ENCODE data around the gene PALD1. TPM values are rescaled to one million over a fixed set of nuclear protein-coding genes. Genes with fewer than 3 reads are reported as not detected.
A peak's percentile ranks its signal among the peaks of the same experiment; 100 is the strongest.

The PALD1 gene
- total and polyA plus RNA-seq, 8 donors, result 2.2 to 15.1 (median 3.9) TPM

DNA sequence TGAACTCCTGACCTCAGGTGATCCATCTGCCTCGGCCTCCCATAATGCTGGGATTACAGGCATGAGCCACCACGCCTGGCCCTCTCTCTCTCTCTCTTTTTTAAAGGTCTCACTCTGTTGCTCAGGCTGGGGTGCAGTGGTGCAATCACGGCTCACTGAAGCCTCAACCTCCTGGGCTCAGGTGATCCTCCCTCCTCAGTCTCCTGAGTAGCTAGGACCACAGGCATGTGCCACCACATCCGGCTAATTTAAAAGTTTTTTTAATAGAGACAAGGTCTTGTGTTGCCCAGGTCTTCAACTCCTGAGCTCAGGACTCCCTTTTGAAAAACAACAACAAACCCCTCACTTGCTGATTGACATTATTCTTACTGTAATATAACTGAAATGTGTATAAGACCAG lies 11.6 kb downstream of the PALD1 start:
- FAIRE-seq (no peak), DNase-seq (no peak), ATAC-seq (no peak)
- intact Hi-C loops (cut with DNase I), result no loop called here
- Histone ChIP-seq H3K4me1 (no peaks in the 10 kb centered on the region), H3K36me3 (no peaks in the 10 kb centered on the region), H3K27ac (no peak overlapping the region), H3K9me3 (no peaks in the 10 kb centered on the region), H3K4me3 (no peak overlapping the region), H3K27me3 (no peaks in the 10 kb centered on the region)
- 78 to 86% methylated on average over 4 of the region's 4 CpGs for WGBS, 2 donors
- TF ChIP-seq, protein P1, sequence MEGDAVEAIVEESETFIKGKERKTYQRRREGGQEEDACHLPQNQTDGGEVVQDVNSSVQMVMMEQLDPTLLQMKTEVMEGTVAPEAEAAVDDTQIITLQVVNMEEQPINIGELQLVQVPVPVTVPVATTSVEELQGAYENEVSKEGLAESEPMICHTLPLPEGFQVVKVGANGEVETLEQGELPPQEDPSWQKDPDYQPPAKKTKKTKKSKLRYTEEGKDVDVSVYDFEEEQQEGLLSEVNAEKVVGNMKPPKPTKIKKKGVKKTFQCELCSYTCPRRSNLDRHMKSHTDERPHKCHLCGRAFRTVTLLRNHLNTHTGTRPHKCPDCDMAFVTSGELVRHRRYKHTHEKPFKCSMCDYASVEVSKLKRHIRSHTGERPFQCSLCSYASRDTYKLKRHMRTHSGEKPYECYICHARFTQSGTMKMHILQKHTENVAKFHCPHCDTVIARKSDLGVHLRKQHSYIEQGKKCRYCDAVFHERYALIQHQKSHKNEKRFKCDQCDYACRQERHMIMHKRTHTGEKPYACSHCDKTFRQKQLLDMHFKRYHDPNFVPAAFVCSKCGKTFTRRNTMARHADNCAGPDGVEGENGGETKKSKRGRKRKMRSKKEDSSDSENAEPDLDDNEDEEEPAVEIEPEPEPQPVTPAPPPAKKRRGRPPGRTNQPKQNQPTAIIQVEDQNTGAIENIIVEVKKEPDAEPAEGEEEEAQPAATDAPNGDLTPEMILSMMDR (IDR thresholded peaks at IDR 0.05), result no peak

DNA sequence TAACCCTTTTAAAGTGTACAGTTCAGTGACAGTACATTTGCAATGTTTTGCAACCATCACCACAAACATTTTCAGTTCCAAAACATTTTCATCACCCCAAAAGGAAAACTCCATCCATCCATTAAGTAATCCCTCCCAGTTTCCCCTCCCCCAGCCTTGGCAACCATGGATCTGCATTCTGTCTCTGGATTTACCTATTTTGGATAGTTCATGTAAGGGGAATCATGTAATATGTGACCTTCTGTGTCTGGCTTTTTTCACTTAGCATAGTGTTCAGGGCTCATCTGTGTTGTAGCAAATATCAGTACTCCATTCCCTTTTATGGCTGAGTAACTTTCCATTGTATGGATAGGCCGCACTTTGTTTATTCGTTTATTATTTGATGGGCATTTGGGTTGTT lies 13.0 kb downstream of the PALD1 start:
- Histone ChIP-seq H3K27me3 (no peaks in the 10 kb centered on the region), H3K9me3 (no peaks in the 10 kb centered on the region), H3K4me3 (no peak overlapping the region), H3K4me1 (no peaks in the 10 kb centered on the region), H3K36me3 (no peaks in the 10 kb centered on the region), H3K27ac (no peak overlapping the region)
- ATAC-seq (no peak), FAIRE-seq (no peak), DNase-seq (no peak)
- 86 to 89% methylated on average over 2 of the region's 2 CpGs for WGBS, 2 donors
- intact Hi-C loops (cut with DNase I), result no loop called here
- TF ChIP-seq, protein P1 (IDR thresholded peaks at IDR 0.05), result no peak

DNA sequence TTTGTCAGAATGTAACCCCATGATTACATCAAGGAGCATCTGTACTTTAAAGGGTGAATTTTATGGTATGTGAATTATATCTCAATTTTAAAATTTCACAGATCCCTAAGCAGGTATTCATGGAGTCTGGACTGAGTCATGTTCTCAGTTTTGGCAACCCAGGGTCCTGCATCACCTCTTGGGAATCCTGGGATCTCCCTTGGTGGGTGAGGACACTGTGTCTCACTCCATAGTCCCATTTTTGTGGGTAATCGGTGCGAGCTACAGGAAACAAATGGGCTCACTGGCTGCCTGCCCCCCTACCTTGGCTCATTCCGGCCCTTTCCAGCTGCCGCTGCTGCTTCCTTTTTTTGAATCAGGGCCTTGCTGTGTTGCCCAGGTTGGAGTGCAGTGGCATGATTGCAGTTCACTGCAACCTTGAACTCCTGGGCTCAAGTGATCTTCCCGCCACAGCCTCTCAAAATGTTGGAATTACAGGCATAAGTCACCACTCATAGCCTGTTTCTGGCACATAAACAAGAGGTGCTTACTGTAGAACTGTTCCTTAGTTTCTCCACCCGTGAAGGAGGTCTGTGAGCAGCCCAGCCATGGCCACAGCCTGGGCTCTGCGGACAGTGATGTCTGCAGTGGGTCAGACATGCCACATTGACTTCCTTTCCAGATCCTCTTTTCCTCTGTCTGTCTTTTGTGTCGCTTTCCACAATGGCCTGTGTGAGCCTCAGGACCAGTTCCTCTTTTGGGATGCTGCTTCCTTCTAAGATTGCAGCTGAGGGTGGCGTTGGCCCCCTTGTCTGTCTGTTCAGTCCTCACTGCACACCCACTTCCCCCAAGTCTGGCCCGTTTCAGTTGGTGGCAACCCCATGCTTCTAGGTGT lies 14.5 kb downstream of the PALD1 start:
- intact Hi-C loops (cut with DNase I), result no loop called here
- TF ChIP-seq, protein P1 (IDR thresholded peaks at IDR 0.05), result no peak
- no peaks in the 10 kb centered on the region for H3K27me3 ChIP-seq
- WGBS, 2 donors, result 75 to 78% methylated on average over 10 of the region's 10 CpGs
- FAIRE-seq, result no peak
- no peak overlapping the region for H3K4me3 ChIP-seq
- peak in 3 of 4 donors; percentile 11 to 71 (median 65) for ATAC-seq
- no peak overlapping the region for H3K27ac ChIP-seq
- no peak for DNase-seq
- no peaks in the 10 kb centered on the region for H3K36me3 ChIP-seq
- H3K4me1 ChIP-seq, result no peaks in the 10 kb centered on the region
- H3K9me3 ChIP-seq, result no peaks in the 10 kb centered on the region

DNA sequence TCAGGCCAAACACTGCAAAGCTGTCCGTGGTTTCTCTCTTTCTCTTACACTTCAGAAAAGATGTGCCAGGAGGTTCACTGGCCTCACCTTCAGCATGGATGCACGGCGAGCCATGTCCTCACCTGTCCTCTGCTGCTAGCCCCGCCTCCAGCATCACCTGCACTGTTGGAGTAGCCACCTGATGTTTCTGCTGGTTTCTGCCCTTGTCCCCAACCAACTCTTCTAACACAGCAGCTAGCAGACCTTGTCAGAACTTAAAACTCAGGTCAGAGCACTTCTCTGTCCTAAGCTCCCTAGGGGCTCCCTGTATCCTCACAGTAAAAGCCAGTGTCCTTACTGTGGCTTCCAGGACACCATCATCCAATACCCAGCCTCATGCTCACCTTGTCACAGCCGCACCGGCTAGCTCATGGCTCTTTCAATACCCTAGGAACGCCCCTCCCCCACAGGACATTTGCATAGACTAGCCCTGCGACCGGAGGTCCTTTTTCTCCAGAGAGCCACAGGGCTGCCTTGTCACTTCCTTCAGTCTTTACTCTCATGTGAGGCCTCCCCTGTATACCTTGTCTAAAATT lies 15.2 kb downstream of the PALD1 start:
- DNase-seq (no peak), ATAC-seq (peak in 2 of 4 donors; percentile 21 to 31), FAIRE-seq (no peak)
- H3K9me3 ChIP-seq, result no peaks in the 10 kb centered on the region
- intact Hi-C loops (cut with DNase I), result no loop called here
- H3K4me1 ChIP-seq, result no peaks in the 10 kb centered on the region
- TF ChIP-seq, protein P1 (IDR thresholded peaks at IDR 0.05), result no peak
- H3K27ac ChIP-seq, result peak overlapping the region in 1 of 4 donors; percentile 13
- no peaks in the 10 kb centered on the region for H3K27me3 ChIP-seq
- 54 to 67% methylated on average over 9 of the region's 9 CpGs for WGBS, 2 donors
- no peak overlapping the region for H3K4me3 ChIP-seq
- no peaks in the 10 kb centered on the region for H3K36me3 ChIP-seq

DNA sequence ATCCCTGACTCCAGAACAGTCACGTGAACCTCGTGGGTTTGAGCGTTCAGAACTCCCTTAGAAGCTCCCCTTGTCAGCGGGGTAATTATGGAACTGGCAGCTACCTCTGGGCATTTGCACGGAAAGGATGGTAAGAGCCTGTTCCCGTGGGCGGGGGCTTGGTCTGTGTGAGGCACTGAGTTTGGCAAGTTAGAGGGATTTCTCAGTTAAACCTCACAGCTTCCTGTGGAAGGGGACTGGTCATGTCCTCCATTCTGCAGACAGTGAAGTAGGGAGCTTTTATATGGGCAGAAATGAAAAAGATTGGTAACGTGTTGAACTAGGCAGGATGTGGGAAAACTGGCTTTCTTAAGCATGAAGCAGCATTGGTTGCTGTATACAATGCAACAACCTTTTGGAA lies 16.0 kb downstream of the PALD1 start:
- H3K4me1 ChIP-seq, result no peaks in the 10 kb centered on the region
- no peak for FAIRE-seq
- peak overlapping the region in 2 of 4 donors; percentile 17 to 27 for H3K27ac ChIP-seq

More for the DNA sequence above, 16.0 kb downstream of the PALD1 start:
- H3K4me3 ChIP-seq, result no peak overlapping the region
- TF ChIP-seq, protein P1 (IDR thresholded peaks at IDR 0.05), result no peak
- no peaks in the 10 kb centered on the region for H3K27me3 ChIP-seq
- no peaks in the 10 kb centered on the region for H3K36me3 ChIP-seq
- WGBS, 2 donors, result 65 to 69% methylated on average over 8 of the region's 8 CpGs
- no peak for DNase-seq
- H3K9me3 ChIP-seq, result no peaks in the 10 kb centered on the region
- ATAC-seq, result no peak
- intact Hi-C loops (cut with DNase I), result no loop called here
